ENCODE measurements around the gene UBE2M. TPM values are rescaled to one million over a fixed set of nuclear protein-coding genes. Genes with fewer than 3 reads are reported as not detected.

Gene UBE2M
- total RNA-seq, 1 donor from 2014 or later: 130 TPM

- intact Hi-C loops (cut with DNase I): loop anchor here (2.0 kb wide), 1 partner anchor 13 kb away; the partner anchor contains the start of gene MZF1
- DNase-seq (ENCODE audit: missing footprints) (peak; percentile 94), ATAC-seq (peak; percentile 68)
These were observed 1.0 kb upstream of the UBE2M start for GRCh38 chr19:58559275-58560006.

- intact Hi-C loops (cut with DNase I): loop anchor here (2.0 kb wide), 1 partner anchor 14 kb away; the partner anchor contains the start of gene MZF1
- ATAC-seq (peak; percentile 84), DNase-seq (ENCODE audit: missing footprints) (peak; percentile 99)
These were observed 338 bp upstream of the UBE2M start for GRCh38 chr19:58558623-58559274.

DNA sequence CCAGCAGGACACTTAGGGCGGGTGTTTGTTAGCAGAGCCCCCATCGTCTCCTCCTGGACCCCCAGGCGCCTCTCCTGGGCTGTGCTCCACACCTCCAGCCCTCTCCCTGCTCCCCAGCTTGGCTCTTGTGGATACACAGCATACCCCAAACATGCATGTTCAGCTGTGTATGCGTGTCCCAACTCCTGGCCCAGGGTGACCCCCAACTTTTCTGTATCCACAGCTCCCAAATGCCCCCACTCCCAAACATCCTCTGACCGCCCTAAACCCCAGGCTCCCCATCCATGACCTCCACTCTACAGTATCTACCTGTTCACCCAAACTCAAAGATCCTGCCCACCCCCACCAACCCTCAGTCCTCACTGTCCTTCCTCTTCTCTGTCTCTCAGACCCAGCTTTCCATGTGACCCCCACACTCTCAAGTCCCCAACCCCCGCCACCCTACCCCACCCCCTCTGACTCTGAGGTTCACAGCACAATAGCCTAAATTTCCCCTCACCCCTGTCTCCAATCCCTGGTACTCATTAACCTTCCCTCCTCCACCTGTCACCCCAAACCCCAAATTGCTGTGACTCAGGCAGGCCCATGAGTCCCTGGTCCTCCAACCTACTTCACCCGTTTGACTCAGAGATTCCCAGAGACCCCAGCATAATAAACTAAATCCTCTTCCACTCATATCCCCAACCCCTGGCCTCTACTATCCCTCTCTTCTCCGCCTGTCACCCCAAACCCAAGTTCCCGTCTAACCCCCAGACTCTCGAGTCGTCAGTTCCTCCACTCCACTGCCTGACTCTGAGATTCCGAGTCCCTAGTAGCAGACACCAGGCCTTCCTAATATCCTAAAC is 968 bp downstream of the UBE2M start:
- ATAC-seq (no peak), DNase-seq (ENCODE audit: missing footprints) (no peak)
- intact Hi-C loops (cut with DNase I): loop anchor here (2.0 kb wide), 1 partner anchor 15 kb away; the partner anchor contains the start of gene MZF1

DNA sequence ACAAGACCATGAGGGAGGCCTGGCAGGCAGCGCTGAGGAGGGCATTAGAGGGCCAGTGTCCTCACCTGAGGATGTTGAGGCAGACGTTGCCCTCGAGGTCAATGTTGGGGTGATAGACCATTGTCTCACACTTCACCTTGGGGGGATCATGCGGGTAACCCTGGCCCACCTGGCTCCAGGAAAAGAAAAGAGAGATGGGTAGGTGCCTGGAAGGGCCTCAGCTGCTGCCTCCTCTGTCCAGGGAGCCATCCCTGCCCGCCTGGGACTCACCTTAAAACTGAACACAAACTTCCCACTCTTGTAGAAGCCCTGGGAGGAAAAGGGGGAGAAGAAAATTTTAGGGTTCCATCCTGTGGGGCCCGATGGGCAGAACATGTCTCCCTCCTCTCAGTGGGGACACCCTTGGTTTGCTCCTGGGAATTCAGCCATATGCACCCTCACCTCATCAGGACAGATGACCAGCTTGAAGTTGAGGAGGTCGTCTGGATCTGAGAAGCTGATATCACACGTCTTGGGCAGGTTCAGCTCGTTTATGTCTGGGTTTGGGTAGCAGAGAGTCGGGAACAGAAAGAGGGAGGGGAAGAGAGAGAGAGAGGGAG is 1.7 kb downstream of the UBE2M start:
- DNase-seq (ENCODE audit: missing footprints): no peak
- ATAC-seq: no peak
- intact Hi-C loops (cut with DNase I): no loop called here

GRCh38 chr19:58555920-58556621 is 2.3 kb downstream of the UBE2M start:
- intact Hi-C loops (cut with DNase I): no loop called here
- DNase-seq (ENCODE audit: missing footprints) (no peak), ATAC-seq (no peak)

DNA sequence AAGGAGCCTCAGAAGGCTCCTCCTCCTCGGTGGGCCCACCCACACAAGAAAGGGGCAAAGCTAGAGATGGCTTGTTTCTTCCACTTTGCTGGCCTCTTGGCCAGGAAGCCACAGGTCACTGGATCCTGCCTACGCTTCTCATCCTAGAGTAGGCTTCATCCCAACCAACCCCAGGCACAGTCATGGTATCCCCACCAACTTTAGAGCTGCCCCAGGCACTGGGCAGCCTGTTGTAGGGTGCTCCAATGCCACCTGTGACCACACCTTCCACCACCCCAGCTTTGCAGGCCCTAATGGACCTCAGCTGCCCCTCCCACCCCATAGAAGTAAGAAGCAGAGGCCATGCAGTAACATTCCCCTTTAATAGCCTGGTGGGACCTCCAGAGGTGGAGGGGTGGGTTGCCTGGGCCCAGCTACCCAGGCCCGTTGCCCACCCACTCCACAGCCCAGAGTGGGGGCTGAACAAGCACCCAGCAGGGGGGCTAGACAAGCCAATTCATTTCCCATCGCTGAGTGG is 3.0 kb downstream of the UBE2M start:
- DNase-seq (ENCODE audit: missing footprints) (no peak), ATAC-seq (no peak)
- intact Hi-C loops (cut with DNase I): no loop called here

DNA sequence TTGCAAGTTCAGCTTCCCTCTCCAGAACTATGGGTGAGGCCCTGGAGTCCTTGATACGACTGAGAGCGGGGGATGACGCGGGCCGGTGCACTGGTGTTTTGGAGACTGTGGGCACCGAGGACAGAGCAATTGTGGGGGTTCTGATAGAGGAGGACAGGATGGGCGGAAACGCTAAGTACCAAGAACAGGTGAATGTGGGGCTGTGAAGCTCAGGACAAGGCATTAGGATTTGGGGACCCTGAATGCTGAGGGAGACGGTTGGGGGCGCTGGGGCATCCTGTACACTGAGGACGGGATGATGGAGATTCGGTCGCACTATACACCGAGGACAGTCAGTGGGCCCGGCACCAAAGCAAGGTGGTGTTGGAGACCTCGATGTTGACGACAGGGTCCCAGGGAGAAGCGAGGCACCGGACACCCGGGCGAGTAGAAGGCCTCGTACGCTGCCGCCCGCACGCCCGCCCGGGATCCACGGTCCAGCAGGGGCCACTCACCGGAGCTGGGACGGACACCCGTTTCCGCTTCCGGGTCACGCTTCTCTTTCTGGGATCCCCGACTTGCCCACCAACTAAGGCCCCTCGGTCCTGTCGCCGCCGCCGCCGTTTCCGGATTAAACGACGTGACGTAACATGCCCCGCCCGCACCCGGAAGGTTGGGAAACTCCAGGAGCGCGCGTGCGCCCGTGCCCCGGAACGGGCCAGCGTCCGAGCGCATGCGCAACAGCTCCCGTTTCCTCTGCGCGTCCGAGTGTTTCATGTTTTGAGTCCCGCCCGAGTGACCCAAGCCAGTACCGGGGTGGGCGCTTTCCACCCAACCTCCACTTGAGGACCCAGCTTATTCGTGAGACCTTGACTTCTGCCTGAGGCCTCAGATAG is 3.7 kb downstream of the UBE2M start, which contains the start of gene CHMP2A:
CHMP2A (minus strand) TSS at position 612 of the 875 bp plus-strand sequence. CDS start 893 bp downstream, outside the sequence.
- ATAC-seq (peak; percentile 55), DNase-seq (ENCODE audit: missing footprints) (peak; percentile 99)
- intact Hi-C loops (cut with DNase I): no loop called here

DNA sequence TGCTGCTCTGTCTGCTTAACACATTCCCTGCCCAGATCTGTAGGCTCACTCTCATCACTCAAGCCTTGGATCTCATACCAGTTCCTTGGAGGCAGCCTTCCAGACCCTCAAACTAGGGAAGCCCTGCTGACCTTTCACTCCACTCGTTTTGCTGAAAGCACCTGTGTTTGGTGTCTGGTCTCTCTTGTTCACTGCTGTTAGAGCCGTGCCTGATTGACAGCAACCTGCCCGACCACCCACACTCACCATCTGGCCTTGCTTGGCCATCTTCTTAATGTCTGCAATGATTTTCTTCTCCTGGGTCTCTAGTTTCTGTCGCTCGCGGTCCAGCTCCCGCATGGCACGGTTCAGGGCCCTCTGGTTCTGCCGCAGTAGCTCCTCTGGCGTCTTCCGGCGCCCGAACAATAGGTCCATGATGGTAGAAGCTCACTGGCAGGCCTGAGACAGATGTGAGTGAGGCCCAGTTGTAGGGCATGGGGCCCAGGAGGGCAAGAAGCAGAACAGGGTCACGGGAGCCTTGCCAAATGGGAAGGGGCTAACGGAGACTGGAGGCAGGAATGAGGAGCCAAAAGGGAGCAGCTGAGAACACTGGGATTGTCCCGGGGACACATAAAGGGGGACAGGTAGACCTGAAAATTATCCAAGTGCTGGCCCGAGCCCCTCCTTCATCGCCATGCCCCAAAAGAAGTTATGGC is 4.5 kb downstream of the UBE2M start:
- intact Hi-C loops (cut with DNase I): no loop called here
- ATAC-seq: no peak
- DNase-seq (ENCODE audit: missing footprints): no peak

DNA sequence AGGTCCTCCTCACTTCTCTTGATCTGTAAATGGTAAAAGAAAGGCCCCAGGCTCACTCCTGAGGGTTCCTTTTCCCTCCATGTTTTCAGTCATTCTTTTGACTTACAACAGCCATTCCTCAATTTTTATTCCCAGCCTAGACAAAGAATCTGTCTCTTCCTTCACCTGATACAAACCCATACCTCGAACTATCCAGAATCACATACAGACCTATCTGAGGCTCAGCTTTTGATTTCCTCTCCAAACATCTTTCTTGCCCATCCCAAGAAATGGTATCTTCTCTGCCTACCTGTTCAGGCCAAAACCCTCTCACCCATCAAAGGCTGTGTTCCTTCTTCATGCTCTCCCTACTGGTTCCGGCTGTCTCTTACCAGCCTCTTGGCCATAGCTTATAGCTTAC is 5.8 kb downstream of the UBE2M start:
- no peak for DNase-seq (ENCODE audit: missing footprints)
- intact Hi-C loops (cut with DNase I): no loop called here
- ATAC-seq: no peak

- DNase-seq (ENCODE audit: missing footprints) (no peak), ATAC-seq (no peak)
- intact Hi-C loops (cut with DNase I): no loop called here
These were observed 6.6 kb downstream of the UBE2M start for GRCh38 chr19:58551577-58552471.

DNA sequence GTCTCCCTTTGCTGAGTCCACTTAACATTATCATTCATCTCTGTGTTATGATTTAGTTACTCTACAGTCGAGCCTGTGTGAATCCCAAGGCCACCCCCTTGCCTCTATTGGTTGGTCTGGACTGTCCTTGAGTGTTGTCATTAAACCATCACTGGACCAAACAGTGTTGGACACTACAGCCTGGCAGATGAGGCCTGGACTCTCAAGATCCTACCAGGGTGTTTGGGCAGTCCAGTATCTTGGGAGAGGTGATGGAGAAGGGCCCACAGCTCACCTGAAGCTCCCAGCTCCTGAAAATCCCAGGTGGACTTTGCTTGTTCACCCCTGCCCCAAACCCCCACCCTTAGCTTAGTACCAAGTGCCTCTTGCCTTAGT is 7.3 kb downstream of the UBE2M start:
- intact Hi-C loops (cut with DNase I): no loop called here
- DNase-seq (ENCODE audit: missing footprints) (no peak), ATAC-seq (no peak)

- DNase-seq (ENCODE audit: missing footprints): no peak
- no peak for ATAC-seq
- intact Hi-C loops (cut with DNase I): no loop called here
These were observed 7.9 kb downstream of the UBE2M start for GRCh38 chr19:58550362-58551122.

DNA sequence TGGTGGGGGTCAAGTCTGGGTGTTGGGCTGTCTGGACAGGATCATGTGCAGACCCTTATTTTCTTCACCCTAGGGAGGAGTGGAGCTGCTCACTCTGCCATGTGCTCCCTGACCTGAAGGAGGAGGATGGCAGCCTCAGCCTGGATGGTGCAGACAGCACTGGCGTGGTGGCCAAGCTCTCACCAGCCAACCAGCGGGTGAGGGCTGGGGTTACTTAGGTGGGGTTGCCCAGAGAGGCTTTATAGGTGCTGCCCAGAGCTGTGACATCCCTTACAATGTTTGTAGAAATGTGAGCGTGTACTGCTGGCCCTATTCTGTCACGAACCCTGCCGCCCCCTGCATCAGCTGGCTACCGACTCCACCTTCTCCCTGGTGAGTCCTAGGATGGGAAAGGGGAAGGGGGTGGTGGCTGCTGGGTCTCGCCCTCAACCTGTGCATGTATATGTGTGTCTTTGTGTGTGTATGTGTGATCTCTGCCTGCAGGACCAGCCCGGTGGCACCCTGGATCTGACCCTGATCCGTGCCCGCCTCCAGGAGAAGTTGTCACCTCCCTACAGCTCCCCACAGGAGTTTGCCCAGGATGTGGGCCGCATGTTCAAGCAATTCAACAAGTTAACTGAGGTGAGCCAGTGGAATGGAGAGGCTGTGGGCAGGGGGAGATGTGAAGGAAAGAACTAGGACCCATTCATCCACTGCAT is 8.6 kb downstream of the UBE2M start:
- ATAC-seq (no peak), DNase-seq (ENCODE audit: missing footprints) (no peak)
- intact Hi-C loops (cut with DNase I): no loop called here

DNA sequence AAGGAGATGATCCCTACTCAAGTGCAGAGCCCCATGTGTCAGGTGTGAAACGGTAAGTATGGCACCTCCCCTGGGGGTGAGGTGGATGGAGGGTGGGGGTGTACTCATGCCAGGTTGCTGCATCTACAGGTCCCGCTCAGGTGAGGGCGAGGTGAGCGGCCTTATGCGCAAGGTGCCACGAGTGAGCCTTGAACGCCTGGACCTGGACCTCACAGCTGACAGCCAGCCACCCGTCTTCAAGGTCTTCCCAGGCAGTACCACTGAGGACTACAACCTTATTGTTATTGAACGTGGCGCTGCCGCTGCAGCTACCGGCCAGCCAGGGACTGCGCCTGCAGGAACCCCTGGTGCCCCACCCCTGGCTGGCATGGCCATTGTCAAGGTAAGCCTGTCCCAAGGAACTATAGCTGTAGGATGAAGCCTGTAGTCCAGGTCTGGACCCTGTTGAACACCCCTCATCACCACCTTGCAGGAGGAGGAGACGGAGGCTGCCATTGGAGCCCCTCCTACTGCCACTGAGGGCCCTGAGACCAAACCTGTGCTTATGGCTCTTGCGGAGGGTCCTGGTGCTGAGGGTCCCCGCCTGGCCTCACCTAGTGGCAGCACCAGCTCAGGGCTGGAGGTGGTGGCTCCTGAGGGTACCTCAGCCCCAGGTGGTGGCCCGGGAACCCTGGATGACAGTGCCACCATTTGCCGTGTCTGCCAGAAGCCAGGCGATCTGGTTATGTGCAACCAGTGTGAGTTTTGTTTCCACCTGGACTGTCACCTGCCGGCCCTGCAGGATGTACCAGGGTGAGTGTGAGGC is 9.3 kb downstream of the UBE2M start:
- DNase-seq (ENCODE audit: missing footprints) (no peak), ATAC-seq (no peak)
- intact Hi-C loops (cut with DNase I): no loop called here

All from Right ventricle myocardium inferior (tissue), 1 donor.